GM18951 (cell line): ENCODE results near the gene TCERG1L.
"Not testable (repeated sequence)": the region's sequence is repeated elsewhere in the genome, so short reads cannot be mapped to it uniquely, and the experiment has no call there.

ENCODE experiments used
- POLR2A ChIP-seq: IDR thresholded peaks from 4 replicates; pipeline ENCODE4 v1.6.1; 2011; ENCODE audit warnings: mild to moderate bottlenecking; ENCODE audit not compliant: insufficient read length, insufficient read depth; ENCODE audit errors: extremely low read depth
- in situ Hi-C: fragments of 300-500 bp; cut with MboI; formaldehyde crosslinking; loops from one replicate; pipeline ENCODE4 v1.12.0; 2022; ENCODE audit warnings: low sequenced_read_pairs, mixed read lengths, inconsistent platforms; ENCODE audit not compliant: unreplicated experiment

The TCERG1L gene

GRCh38 chr10:131086511-131086910 lies 225.0 kb downstream of the TCERG1L start:
- in situ Hi-C loops = no loop called here
- no peak for TF ChIP-seq POLR2A

- TF ChIP-seq POLR2A = no peak
- in situ Hi-C loops = no loop called here
These were observed 225.4 kb downstream of the TCERG1L start for GRCh38 chr10:131086094-131086493.

- in situ Hi-C loops = no loop called here
- TF ChIP-seq POLR2A = no peak
These were observed 226.2 kb downstream of the TCERG1L start for GRCh38 chr10:131085091-131085860.

GRCh38 chr10:131084791-131085090 lies 226.8 kb downstream of the TCERG1L start:
- in situ Hi-C loops = no loop called here

GRCh38 chr10:131083915-131084790 lies 227.4 kb downstream of the TCERG1L start:
- in situ Hi-C loops = no loop called here
- TF ChIP-seq POLR2A = no peak

More at GRCh38 chr10:131084791-131085090, 226.8 kb downstream of the TCERG1L start:
- TF ChIP-seq POLR2A = no peak

GRCh38 chr10:131082991-131083481 lies 228.5 kb downstream of the TCERG1L start:
- no peak for TF ChIP-seq POLR2A
- in situ Hi-C loops = no loop called here

- in situ Hi-C loops = no loop called here
- no peak for TF ChIP-seq POLR2A
These were observed 229.2 kb downstream of the TCERG1L start for GRCh38 chr10:131082201-131082850.

- no peak for TF ChIP-seq POLR2A
- in situ Hi-C loops = no loop called here
These were observed 229.7 kb downstream of the TCERG1L start for GRCh38 chr10:131081786-131082185.

- in situ Hi-C loops = no loop called here
- TF ChIP-seq POLR2A = no peak
These were observed 230.1 kb downstream of the TCERG1L start for GRCh38 chr10:131081376-131081775.

- in situ Hi-C loops = no loop called here
- no peak for TF ChIP-seq POLR2A
These were observed 230.9 kb downstream of the TCERG1L start for GRCh38 chr10:131080571-131080970.

- TF ChIP-seq POLR2A = no peak
- in situ Hi-C loops = no loop called here
These were observed 232.2 kb downstream of the TCERG1L start for GRCh38 chr10:131079314-131079713.

GRCh38 chr10:131078882-131079280 lies 232.6 kb downstream of the TCERG1L start:
- in situ Hi-C loops = not testable (repeated sequence)

- in situ Hi-C loops = no loop called here
- no peak for TF ChIP-seq POLR2A
These were observed 233.2 kb downstream of the TCERG1L start for GRCh38 chr10:131078131-131078881.

GRCh38 chr10:131077724-131078123 lies 233.8 kb downstream of the TCERG1L start:
- in situ Hi-C loops = no loop called here
- no peak for TF ChIP-seq POLR2A
